Activated CD4-positive, alpha-beta T cell treated with anti-CD3 and anti-CD28 coated beads, Interleukin-2, amount 50 U/mL, for 16 hours (primary cell): ENCODE measurements around the gene FGF2.
"Not testable (repeated sequence)": the region's sequence is repeated elsewhere in the genome, so short reads cannot be mapped to it uniquely, and the experiment has no call there.

Experiments used
- DNase-seq: peaks from one replicate; pipeline ENCODE4 v3.0.0-alpha.2; 2020

Gene FGF2

GRCh38 chr4:122945136-122945535 is 118.5 kb downstream of the FGF2 start:
- DNase-seq, result not testable (repeated sequence)

GRCh38 chr4:122946142-122946541 is 119.5 kb downstream of the FGF2 start:
- no peak for DNase-seq
